Measurements from ENCODE around the gene ZNF827.

DNA sequence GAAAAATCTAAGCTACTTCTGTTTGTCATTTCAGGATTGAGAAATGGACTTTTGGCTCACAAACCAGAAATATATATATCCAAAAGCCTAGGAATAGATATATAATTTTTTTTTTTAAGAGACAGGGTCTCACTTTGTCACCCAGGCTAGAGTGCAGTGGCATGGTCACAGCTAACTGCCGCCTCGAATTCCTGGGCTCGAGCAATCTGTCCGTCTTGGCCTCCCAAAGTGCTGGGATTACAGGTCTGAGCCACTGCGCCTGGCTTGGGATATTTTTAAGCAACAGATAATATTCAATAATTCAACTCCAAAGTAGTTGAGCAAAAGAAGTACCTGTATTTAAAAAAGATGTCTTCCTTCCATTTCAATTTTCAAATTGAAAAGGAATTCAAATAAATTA is 146.2 kb downstream of the ZNF827 start:
- TF ChIP-seq POLR2AphosphoS5 (IDR thresholded peaks at IDR 0.05; ENCODE audit: low read depth, low read length) = no peak
- TF ChIP-seq, protein P1, sequence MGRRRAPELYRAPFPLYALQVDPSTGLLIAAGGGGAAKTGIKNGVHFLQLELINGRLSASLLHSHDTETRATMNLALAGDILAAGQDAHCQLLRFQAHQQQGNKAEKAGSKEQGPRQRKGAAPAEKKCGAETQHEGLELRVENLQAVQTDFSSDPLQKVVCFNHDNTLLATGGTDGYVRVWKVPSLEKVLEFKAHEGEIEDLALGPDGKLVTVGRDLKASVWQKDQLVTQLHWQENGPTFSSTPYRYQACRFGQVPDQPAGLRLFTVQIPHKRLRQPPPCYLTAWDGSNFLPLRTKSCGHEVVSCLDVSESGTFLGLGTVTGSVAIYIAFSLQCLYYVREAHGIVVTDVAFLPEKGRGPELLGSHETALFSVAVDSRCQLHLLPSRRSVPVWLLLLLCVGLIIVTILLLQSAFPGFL (CRISPR knock-in tag; IDR thresholded peaks at IDR 0.05) = no peak
- TF ChIP-seq, protein P2, sequence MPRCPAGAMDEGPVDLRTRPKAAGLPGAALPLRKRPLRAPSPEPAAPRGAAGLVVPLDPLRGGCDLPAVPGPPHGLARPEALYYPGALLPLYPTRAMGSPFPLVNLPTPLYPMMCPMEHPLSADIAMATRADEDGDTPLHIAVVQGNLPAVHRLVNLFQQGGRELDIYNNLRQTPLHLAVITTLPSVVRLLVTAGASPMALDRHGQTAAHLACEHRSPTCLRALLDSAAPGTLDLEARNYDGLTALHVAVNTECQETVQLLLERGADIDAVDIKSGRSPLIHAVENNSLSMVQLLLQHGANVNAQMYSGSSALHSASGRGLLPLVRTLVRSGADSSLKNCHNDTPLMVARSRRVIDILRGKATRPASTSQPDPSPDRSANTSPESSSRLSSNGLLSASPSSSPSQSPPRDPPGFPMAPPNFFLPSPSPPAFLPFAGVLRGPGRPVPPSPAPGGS (CRISPR knock-in tag; IDR thresholded peaks at IDR 0.05) = no peak
- no peak for TF ChIP-seq NFE2L1 (CRISPR knock-in tag; IDR thresholded peaks at IDR 0.05; ENCODE audit: borderline replicate concordance)
- TF ChIP-seq, protein P3, sequence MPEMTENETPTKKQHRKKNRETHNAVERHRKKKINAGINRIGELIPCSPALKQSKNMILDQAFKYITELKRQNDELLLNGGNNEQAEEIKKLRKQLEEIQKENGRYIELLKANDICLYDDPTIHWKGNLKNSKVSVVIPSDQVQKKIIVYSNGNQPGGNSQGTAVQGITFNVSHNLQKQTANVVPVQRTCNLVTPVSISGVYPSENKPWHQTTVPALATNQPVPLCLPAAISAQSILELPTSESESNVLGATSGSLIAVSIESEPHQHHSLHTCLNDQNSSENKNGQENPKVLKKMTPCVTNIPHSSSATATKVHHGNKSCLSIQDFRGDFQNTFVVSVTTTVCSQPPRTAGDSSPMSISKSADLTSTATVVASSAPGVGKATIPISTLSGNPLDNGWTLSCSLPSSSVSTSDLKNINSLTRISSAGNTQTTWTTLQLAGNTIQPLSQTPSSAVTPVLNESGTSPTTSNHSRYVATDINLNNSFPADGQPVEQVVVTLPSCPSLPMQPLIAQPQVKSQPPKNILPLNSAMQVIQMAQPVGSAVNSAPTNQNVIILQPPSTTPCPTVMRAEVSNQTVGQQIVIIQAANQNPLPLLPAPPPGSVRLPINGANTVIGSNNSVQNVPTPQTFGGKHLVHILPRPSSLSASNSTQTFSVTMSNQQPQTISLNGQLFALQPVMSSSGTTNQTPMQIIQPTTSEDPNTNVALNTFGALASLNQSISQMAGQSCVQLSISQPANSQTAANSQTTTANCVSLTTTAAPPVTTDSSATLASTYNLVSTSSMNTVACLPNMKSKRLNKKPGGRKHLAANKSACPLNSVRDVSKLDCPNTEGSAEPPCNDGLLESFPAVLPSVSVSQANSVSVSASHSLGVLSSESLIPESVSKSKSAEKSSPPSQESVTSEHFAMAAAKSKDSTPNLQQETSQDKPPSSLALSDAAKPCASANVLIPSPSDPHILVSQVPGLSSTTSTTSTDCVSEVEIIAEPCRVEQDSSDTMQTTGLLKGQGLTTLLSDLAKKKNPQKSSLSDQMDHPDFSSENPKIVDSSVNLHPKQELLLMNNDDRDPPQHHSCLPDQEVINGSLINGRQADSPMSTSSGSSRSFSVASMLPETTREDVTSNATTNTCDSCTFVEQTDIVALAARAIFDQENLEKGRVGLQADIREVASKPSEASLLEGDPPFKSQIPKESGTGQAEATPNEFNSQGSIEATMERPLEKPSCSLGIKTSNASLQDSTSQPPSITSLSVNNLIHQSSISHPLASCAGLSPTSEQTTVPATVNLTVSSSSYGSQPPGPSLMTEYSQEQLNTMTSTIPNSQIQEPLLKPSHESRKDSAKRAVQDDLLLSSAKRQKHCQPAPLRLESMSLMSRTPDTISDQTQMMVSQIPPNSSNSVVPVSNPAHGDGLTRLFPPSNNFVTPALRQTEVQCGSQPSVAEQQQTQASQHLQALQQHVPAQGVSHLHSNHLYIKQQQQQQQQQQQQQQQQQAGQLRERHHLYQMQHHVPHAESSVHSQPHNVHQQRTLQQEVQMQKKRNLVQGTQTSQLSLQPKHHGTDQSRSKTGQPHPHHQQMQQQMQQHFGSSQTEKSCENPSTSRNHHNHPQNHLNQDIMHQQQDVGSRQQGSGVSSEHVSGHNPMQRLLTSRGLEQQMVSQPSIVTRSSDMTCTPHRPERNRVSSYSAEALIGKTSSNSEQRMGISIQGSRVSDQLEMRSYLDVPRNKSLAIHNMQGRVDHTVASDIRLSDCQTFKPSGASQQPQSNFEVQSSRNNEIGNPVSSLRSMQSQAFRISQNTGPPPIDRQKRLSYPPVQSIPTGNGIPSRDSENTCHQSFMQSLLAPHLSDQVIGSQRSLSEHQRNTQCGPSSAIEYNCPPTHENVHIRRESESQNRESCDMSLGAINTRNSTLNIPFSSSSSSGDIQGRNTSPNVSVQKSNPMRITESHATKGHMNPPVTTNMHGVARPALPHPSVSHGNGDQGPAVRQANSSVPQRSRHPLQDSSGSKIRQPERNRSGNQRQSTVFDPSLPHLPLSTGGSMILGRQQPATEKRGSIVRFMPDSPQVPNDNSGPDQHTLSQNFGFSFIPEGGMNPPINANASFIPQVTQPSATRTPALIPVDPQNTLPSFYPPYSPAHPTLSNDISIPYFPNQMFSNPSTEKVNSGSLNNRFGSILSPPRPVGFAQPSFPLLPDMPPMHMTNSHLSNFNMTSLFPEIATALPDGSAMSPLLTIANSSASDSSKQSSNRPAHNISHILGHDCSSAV (CRISPR knock-in tag; IDR thresholded peaks at IDR 0.05; ENCODE audit: borderline replicate concordance) = no peak
- TF ChIP-seq, protein P4, sequence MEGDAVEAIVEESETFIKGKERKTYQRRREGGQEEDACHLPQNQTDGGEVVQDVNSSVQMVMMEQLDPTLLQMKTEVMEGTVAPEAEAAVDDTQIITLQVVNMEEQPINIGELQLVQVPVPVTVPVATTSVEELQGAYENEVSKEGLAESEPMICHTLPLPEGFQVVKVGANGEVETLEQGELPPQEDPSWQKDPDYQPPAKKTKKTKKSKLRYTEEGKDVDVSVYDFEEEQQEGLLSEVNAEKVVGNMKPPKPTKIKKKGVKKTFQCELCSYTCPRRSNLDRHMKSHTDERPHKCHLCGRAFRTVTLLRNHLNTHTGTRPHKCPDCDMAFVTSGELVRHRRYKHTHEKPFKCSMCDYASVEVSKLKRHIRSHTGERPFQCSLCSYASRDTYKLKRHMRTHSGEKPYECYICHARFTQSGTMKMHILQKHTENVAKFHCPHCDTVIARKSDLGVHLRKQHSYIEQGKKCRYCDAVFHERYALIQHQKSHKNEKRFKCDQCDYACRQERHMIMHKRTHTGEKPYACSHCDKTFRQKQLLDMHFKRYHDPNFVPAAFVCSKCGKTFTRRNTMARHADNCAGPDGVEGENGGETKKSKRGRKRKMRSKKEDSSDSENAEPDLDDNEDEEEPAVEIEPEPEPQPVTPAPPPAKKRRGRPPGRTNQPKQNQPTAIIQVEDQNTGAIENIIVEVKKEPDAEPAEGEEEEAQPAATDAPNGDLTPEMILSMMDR (CRISPR knock-in tag; IDR thresholded peaks at IDR 0.05) = no peak
- TF ChIP-seq, protein P5, sequence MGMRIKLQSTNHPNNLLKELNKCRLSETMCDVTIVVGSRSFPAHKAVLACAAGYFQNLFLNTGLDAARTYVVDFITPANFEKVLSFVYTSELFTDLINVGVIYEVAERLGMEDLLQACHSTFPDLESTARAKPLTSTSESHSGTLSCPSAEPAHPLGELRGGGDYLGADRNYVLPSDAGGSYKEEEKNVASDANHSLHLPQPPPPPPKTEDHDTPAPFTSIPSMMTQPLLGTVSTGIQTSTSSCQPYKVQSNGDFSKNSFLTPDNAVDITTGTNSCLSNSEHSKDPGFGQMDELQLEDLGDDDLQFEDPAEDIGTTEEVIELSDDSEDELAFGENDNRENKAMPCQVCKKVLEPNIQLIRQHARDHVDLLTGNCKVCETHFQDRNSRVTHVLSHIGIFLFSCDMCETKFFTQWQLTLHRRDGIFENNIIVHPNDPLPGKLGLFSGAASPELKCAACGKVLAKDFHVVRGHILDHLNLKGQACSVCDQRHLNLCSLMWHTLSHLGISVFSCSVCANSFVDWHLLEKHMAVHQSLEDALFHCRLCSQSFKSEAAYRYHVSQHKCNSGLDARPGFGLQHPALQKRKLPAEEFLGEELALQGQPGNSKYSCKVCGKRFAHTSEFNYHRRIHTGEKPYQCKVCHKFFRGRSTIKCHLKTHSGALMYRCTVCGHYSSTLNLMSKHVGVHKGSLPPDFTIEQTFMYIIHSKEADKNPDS (CRISPR knock-in tag; IDR thresholded peaks at IDR 0.05) = no peak
- no peak for TF ChIP-seq ZNF121 (CRISPR knock-in tag; IDR thresholded peaks at IDR 0.05)

Data from HepG2 (cell line).